Measurements from ENCODE around the gene DMTF1. TPM values are rescaled to one million over a fixed set of nuclear protein-coding genes. Genes with fewer than 3 reads are reported as not detected.

Gene DMTF1
- polyA plus RNA-seq, 1 donor (not counting 4 experiments of a cell fraction or from before 2014, with no cell fraction given): 98.4 TPM

GRCh38 chr7:87215046-87215445 is 62.8 kb downstream of the DMTF1 start:
- H3K79me2 ChIP-seq (ENCODE audit: control insufficient read depth, insufficient read depth, low read length): peaks cover 56% of the 10 kb centered on the region

GRCh38 chr7:87216701-87217508 is 64.7 kb downstream of the DMTF1 start:
- dilution Hi-C loops (cut with MboI; ENCODE audit: extremely low pct_ligation_motif_present, low sequenced_read_pairs): no loop called here
- H3K27ac ChIP-seq (ENCODE audit: control insufficient read depth, insufficient read depth, low read length): no peak overlapping the region
- no peaks in the 10 kb centered on the region for H3K9me3 ChIP-seq (ENCODE audit: control insufficient read depth, low read depth, low read length)
- no peak overlapping the region for H3K4me3 ChIP-seq (ENCODE audit: control insufficient read depth in 2 of 3, extremely low read depth in 1 of 3, insufficient read depth in 2 of 3, low read depth in 1 of 3, low read length in 3 of 3)
- H3K9me1 ChIP-seq (ENCODE audit: control insufficient read depth, extremely low read depth, insufficient read depth, low read length): no peaks in the 10 kb centered on the region
- peaks cover 43% of the 10 kb centered on the region for H3K79me2 ChIP-seq (ENCODE audit: control insufficient read depth, insufficient read depth, low read length)
- no peak overlapping the region for H3K9ac ChIP-seq (ENCODE audit: control insufficient read depth, extremely low read depth, insufficient read depth, low read length)
- H4K20me1 ChIP-seq (ENCODE audit: control insufficient read depth, extremely low read depth, insufficient read depth, low read length): no peaks in the 10 kb centered on the region
- DNase-seq (ENCODE audit: low read depth, low spot score) (no peak), FAIRE-seq (no peak)
- H3K4me2 ChIP-seq (ENCODE audit: control insufficient read depth, extremely low read depth, insufficient read depth, low read depth, low read length): no peak overlapping the region
- TF ChIP-seq CTCF (optimal IDR thresholded peaks at IDR 0.05 in 1 of 3, IDR thresholded peaks at IDR 0.05 in 1 of 3, conservative IDR thresholded peaks at IDR 0.05 in 1 of 3; ENCODE audit: extremely low read depth in 1 of 3, insufficient read depth in 2 of 3, low read length in 3 of 3) (no peak), EZH2 (IDR thresholded peaks at IDR 0.05; ENCODE audit: low read length) (no peak)
- peaks cover 2 to 6% of the 10 kb centered on the region in 2 experiments for H3K36me3 ChIP-seq (ENCODE audit: control insufficient read depth in 2 of 2, extremely low read depth in 1 of 2, insufficient read depth in 2 of 2, low read length in 2 of 2)
- no peak overlapping the region for H2AFZ ChIP-seq (ENCODE audit: control insufficient read depth, low read length)
- no peaks in the 10 kb centered on the region for H3K27me3 ChIP-seq (ENCODE audit: control insufficient read depth, extremely low read depth, insufficient read depth, low read length)
- peaks cover 9% of the 10 kb centered on the region for H3K4me1 ChIP-seq (ENCODE audit: control insufficient read depth, extremely low read depth, insufficient read depth, low read length)

More at GRCh38 chr7:87215046-87215445, 62.8 kb downstream of the DMTF1 start:
- H4K20me1 ChIP-seq (ENCODE audit: control insufficient read depth, extremely low read depth, insufficient read depth, low read length): no peaks in the 10 kb centered on the region
- no peak for TF ChIP-seq CTCF (optimal IDR thresholded peaks at IDR 0.05 in 1 of 3, IDR thresholded peaks at IDR 0.05 in 1 of 3, conservative IDR thresholded peaks at IDR 0.05 in 1 of 3; ENCODE audit: extremely low read depth in 1 of 3, insufficient read depth in 2 of 3, low read length in 3 of 3)
- TF ChIP-seq EZH2 (IDR thresholded peaks at IDR 0.05; ENCODE audit: low read length): no peak
- no peak overlapping the region for H3K4me3 ChIP-seq (ENCODE audit: control insufficient read depth in 2 of 3, extremely low read depth in 1 of 3, insufficient read depth in 2 of 3, low read depth in 1 of 3, low read length in 3 of 3)
- no peaks in the 10 kb centered on the region for H3K9me1 ChIP-seq (ENCODE audit: control insufficient read depth, extremely low read depth, insufficient read depth, low read length)
- no peaks in the 10 kb centered on the region for H3K9me3 ChIP-seq (ENCODE audit: control insufficient read depth, low read depth, low read length)
- H2AFZ ChIP-seq (ENCODE audit: control insufficient read depth, low read length): no peak overlapping the region
- H3K27me3 ChIP-seq (ENCODE audit: control insufficient read depth, extremely low read depth, insufficient read depth, low read length): no peaks in the 10 kb centered on the region
- FAIRE-seq (no peak), DNase-seq (ENCODE audit: low read depth, low spot score) (no peak)
- H3K4me1 ChIP-seq (ENCODE audit: control insufficient read depth, extremely low read depth, insufficient read depth, low read length): peaks cover 4% of the 10 kb centered on the region
- dilution Hi-C loops (cut with MboI; ENCODE audit: extremely low pct_ligation_motif_present, low sequenced_read_pairs): no loop called here
- no peak overlapping the region for H3K27ac ChIP-seq (ENCODE audit: control insufficient read depth, insufficient read depth, low read length)
- H3K36me3 ChIP-seq (ENCODE audit: control insufficient read depth in 2 of 2, extremely low read depth in 1 of 2, insufficient read depth in 2 of 2, low read length in 2 of 2): peaks cover 3 to 6% of the 10 kb centered on the region in 2 experiments
- no peak overlapping the region for H3K9ac ChIP-seq (ENCODE audit: control insufficient read depth, extremely low read depth, insufficient read depth, low read length)
- H3K4me2 ChIP-seq (ENCODE audit: control insufficient read depth, extremely low read depth, insufficient read depth, low read depth, low read length): no peak overlapping the region
